OCI-LY7 (cell line): Measurements from ENCODE around the gene GGT6.

Source experiments
- EZH2phosphoT487 ChIP-seq: fragments of 200-600 bp; sonication (generic); IDR thresholded peaks from 2 replicates; pipeline ENCODE4 v1.6.1; 2018; ENCODE audit warnings: low read depth, borderline replicate concordance, mild to moderate bottlenecking, mixed run types, antibody characterized with exemption, low read length, moderate library complexity, mixed read lengths
- TF ChIP-seq, protein P1 (sequence below): fragments of 200-600 bp; sonication (generic); conservative IDR thresholded peaks from 2 replicates; pipeline ENCODE4 v1.5.1; 2014; ENCODE audit warnings: mild to moderate bottlenecking, antibody characterized with exemption, low read length, moderate library complexity, mixed read lengths

- TF ChIP-seq, protein P1, sequence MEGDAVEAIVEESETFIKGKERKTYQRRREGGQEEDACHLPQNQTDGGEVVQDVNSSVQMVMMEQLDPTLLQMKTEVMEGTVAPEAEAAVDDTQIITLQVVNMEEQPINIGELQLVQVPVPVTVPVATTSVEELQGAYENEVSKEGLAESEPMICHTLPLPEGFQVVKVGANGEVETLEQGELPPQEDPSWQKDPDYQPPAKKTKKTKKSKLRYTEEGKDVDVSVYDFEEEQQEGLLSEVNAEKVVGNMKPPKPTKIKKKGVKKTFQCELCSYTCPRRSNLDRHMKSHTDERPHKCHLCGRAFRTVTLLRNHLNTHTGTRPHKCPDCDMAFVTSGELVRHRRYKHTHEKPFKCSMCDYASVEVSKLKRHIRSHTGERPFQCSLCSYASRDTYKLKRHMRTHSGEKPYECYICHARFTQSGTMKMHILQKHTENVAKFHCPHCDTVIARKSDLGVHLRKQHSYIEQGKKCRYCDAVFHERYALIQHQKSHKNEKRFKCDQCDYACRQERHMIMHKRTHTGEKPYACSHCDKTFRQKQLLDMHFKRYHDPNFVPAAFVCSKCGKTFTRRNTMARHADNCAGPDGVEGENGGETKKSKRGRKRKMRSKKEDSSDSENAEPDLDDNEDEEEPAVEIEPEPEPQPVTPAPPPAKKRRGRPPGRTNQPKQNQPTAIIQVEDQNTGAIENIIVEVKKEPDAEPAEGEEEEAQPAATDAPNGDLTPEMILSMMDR = no peak
- TF ChIP-seq EZH2phosphoT487 = no peak
Observed at GRCh38 chr17:4557626-4558346, 2.6 kb downstream of the GGT6 start.
